Keratinocyte (primary cell): Measurements from ENCODE around the gene FGF4.

Experiments
- EZH2 ChIP-seq: IDR thresholded peaks from one replicate; pipeline ENCODE4 v1.6.1; 2012; ENCODE audit warnings: inconsistent platforms, mild to moderate bottlenecking, low read length, moderate library complexity
- TF ChIP-seq, protein P1 (sequence below), 3 experiments: IDR thresholded peaks in 1 of 3; conservative IDR thresholded peaks in 1 of 3; optimal IDR thresholded peaks in 1 of 3; 2 replicates in 2 of 3; 3 replicates in 1 of 3; pipeline versions ENCODE3 to v1.5.1; 2011; ENCODE audit warnings: low read length in 3 of 3, mild to moderate bottlenecking in 3 of 3, moderate library complexity in 2 of 3, control low read depth in 1 of 3, inconsistent platforms in 1 of 3; ENCODE audit not compliant: insufficient read depth in 2 of 3; ENCODE audit errors: extremely low read depth in 1 of 3

DNA sequence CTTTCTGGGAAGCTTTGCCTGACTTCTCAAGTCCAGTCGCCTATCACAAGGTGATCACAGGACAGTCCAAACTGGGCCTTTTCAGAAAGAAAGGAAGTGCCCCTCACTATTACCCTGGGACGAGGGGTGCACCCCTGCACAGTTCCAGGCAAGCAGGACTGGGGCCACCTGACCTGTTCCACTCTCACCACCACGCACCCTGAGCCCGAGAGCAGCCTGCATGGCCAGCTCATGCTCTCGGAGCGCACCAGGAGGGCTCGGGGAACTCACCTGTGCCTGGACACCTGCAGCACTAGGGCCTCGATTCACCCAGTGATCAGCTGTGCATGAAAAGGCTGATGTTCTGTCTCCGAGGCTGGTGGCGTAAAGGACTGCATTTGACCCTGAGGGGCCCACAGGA is 12.8 kb upstream of the FGF4 start:
- TF ChIP-seq, protein P1, sequence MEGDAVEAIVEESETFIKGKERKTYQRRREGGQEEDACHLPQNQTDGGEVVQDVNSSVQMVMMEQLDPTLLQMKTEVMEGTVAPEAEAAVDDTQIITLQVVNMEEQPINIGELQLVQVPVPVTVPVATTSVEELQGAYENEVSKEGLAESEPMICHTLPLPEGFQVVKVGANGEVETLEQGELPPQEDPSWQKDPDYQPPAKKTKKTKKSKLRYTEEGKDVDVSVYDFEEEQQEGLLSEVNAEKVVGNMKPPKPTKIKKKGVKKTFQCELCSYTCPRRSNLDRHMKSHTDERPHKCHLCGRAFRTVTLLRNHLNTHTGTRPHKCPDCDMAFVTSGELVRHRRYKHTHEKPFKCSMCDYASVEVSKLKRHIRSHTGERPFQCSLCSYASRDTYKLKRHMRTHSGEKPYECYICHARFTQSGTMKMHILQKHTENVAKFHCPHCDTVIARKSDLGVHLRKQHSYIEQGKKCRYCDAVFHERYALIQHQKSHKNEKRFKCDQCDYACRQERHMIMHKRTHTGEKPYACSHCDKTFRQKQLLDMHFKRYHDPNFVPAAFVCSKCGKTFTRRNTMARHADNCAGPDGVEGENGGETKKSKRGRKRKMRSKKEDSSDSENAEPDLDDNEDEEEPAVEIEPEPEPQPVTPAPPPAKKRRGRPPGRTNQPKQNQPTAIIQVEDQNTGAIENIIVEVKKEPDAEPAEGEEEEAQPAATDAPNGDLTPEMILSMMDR (optimal IDR thresholded peaks at IDR 0.05 in 1 of 3, IDR thresholded peaks at IDR 0.05 in 1 of 3, conservative IDR thresholded peaks at IDR 0.05 in 1 of 3; ENCODE audit: extremely low read depth in 1 of 3, insufficient read depth in 2 of 3, low read length in 3 of 3): no peak
- no peak for TF ChIP-seq EZH2
